Umbilical cord (tissue), 2 donors: Measurements from ENCODE around the gene IGSF21. TPM values are rescaled to one million over a fixed set of nuclear protein-coding genes. Genes with fewer than 3 reads are reported as not detected.

Experiments used
- DNase-seq: peaks from one replicate; pipeline ENCODE4 v3.0.0-alpha.2; 2015; ENCODE audit warnings: low spot score
- total RNA-seq: library from RNA; depleted of rRNA; stranded (reverse); fragments of >200 nt; gene quantifications from one replicate; pipeline ENCODE4 v1.2.3, GENCODE V29; 2014; ENCODE audit warnings: low replicate concordance; ENCODE audit not compliant: insufficient read depth

IGSF21 gene
- total RNA-seq, 1 donor from 2014 or later, result 6.0 TPM

- no peak for DNase-seq
Measured at GRCh38 chr1:18094096-18094495, 13.5 kb upstream of the IGSF21 start.

- DNase-seq, result no peak
Measured at GRCh38 chr1:18097206-18097605, 10.4 kb upstream of the IGSF21 start.

GRCh38 chr1:18099026-18099425 is 8.6 kb upstream of the IGSF21 start:
- no peak for DNase-seq

- no peak for DNase-seq
Measured at GRCh38 chr1:18100060-18100459, 7.5 kb upstream of the IGSF21 start.

GRCh38 chr1:18100491-18101063 is 7.0 kb upstream of the IGSF21 start:
- DNase-seq, result peak; percentile 68

GRCh38 chr1:18101508-18101907 is 6.1 kb upstream of the IGSF21 start:
- no peak for DNase-seq

- DNase-seq, result no peak
Measured at GRCh38 chr1:18103788-18104421, 3.7 kb upstream of the IGSF21 start.

GRCh38 chr1:18104546-18105100 is 3.0 kb upstream of the IGSF21 start:
- DNase-seq, result no peak

- DNase-seq, result no peak
Measured at GRCh38 chr1:18105196-18105595, 2.4 kb upstream of the IGSF21 start.

- DNase-seq, result no peak
Measured at GRCh38 chr1:18108299-18109057, 880 bp downstream of the IGSF21 start.

GRCh38 chr1:18109058-18109755 is 1.6 kb downstream of the IGSF21 start:
- no peak for DNase-seq

GRCh38 chr1:18109756-18110597 is 2.4 kb downstream of the IGSF21 start:
- peak; percentile 9 for DNase-seq

- no peak for DNase-seq
Measured at GRCh38 chr1:18110598-18110939, 3.0 kb downstream of the IGSF21 start.

- no peak for DNase-seq
Measured at GRCh38 chr1:18110968-18111367, 3.4 kb downstream of the IGSF21 start.

- no peak for DNase-seq
Measured at GRCh38 chr1:18111605-18112297, 4.2 kb downstream of the IGSF21 start.

- DNase-seq, result no peak
Measured at GRCh38 chr1:18112611-18113010, 5.0 kb downstream of the IGSF21 start.

GRCh38 chr1:18114726-18115410 is 7.3 kb downstream of the IGSF21 start:
- DNase-seq, result no peak

- no peak for DNase-seq
Measured at GRCh38 chr1:18116777-18117176, 9.2 kb downstream of the IGSF21 start.

GRCh38 chr1:18118078-18118477 is 10.5 kb downstream of the IGSF21 start:
- no peak for DNase-seq

GRCh38 chr1:18118491-18118890 is 10.9 kb downstream of the IGSF21 start:
- no peak for DNase-seq
